ENCODE results near the gene POM121L12.

- TF ChIP-seq, protein P1, sequence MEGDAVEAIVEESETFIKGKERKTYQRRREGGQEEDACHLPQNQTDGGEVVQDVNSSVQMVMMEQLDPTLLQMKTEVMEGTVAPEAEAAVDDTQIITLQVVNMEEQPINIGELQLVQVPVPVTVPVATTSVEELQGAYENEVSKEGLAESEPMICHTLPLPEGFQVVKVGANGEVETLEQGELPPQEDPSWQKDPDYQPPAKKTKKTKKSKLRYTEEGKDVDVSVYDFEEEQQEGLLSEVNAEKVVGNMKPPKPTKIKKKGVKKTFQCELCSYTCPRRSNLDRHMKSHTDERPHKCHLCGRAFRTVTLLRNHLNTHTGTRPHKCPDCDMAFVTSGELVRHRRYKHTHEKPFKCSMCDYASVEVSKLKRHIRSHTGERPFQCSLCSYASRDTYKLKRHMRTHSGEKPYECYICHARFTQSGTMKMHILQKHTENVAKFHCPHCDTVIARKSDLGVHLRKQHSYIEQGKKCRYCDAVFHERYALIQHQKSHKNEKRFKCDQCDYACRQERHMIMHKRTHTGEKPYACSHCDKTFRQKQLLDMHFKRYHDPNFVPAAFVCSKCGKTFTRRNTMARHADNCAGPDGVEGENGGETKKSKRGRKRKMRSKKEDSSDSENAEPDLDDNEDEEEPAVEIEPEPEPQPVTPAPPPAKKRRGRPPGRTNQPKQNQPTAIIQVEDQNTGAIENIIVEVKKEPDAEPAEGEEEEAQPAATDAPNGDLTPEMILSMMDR (IDR thresholded peaks at IDR 0.05): no peak
- no peak for TF ChIP-seq EZH2 (IDR thresholded peaks at IDR 0.05)
- TF ChIP-seq EZH2phosphoT487 (IDR thresholded peaks at IDR 0.05): no peak
Observed at GRCh38 chr7:53001221-53001620, 34.2 kb upstream of the POM121L12 start.
